ENCODE results near the gene POU2AF1.

Gene POU2AF1

DNA sequence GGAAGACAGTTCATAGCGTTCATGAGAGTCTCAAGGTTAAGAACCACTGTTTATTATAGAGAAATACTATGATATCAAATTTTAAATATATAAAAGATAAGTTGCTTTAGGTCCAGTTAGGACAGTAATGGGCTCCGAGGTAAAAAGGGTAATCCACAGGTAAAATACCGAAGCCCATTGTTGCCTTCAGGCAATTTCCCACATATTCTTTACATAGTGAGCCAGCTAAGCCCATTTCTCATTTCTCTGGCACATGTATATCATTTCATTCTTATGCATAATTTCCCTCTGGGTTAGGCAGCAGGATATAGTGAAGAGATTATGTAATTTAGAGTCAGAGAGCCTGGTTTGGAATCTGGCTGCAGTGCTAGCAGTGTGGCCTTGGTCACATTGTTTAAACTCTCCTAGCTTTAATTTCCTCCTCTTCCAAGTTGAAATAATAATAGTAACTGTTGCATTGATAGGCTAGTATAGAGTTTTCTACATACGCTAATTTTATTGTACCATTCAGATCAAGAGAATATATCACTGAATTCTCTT lies 7.6 kb upstream of the POU2AF1 start:
- DNase-seq (ENCODE audit: low read depth), result no peak

DNA sequence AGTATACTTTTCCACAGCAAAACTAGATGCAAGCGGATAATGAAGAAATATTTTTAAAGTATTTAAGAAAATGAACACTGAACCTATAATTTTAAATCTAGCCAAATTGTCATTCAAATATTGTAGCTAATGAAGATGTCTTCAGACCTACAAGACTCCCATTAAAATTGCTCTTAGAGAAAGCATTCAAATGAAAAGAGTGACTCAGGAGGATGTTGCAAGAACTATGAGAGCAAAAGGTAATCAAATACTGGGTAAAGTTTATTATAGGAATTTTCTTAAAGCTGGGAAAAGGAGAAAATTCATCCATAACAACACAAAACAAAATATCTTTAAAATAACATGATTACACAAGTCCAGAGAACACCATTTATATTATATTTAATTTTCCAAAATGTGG lies 5.4 kb upstream of the POU2AF1 start:
- DNase-seq (ENCODE audit: low read depth), result no peak

DNA sequence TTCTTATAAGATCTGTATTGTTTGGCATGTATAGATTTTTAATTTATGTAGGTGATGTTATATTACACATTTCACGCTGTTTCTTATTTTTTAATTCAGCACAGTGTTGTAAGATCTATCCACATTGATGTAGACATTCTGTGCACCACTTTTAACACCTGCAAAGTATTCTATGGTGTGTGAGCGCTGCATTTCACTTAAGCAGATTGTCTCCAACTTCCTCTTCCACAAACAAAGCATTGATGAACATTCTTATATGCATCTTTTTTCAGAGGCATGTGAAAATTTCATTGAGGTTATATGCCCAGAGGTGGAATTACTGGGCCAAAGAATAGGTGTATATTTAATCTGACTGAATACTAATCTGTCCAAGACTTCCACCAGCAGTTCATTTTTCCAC lies 3.4 kb upstream of the POU2AF1 start:
- no peak for DNase-seq (ENCODE audit: low read depth)

DNA sequence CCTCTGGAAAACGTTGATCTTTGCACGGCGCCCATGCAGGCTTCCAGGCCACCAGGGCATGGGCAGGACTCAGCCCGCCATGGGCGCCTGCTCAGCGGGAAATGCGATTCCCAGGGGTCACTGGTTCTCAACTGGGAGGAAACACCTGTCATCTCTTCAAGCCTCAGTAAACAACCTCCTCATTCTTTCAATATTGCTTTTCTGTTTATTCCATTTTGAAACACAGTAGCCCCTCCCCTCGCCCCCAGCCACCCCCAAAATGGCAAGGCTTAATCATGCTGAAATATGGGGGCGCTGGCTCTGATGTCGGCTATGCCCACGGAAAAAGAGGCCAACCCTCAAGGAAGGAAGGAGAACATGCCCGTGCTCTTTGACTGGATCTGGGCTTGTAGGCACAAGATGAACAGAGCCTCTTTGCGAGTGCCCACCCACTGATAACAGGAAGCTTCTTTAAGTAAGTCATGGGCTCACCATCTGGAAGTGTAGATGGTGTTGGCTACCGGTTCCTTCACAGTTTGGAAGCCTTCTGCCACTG lies 594 bp upstream of the POU2AF1 start:
- no peak for DNase-seq (ENCODE audit: low read depth)

DNA sequence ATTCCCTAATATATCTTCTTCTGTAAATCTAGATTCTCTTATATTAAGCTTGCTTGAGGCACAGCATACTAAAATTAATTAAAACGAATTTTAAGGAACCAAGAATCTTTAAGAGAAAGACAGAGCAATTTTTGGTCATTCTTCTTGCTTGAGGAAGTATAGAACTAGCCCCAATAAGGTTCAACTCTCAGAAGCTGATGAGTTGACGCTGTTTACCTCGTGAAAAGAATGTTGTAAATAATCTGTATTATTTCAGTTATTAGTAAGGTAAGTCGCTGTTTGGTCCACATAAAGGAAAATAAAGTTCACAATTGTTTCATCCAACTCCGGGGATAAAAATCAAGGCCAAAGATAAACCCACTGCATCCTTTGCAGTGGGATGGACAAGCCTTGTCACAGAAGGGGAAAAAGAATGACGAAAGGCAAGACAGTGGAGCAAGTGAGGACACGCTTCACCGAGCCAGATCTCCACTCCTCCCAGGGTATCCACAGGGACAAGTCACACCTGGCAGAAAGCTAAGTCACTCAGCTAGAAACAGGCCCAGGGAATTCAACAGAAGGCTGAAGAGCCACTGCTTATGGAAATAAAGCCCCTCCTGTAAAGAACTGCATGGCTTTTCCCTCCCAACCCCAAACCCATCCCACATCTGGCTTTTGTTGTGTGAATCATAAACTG lies 752 bp downstream of the POU2AF1 start:
- DNase-seq (ENCODE audit: low read depth), result no peak

DNA sequence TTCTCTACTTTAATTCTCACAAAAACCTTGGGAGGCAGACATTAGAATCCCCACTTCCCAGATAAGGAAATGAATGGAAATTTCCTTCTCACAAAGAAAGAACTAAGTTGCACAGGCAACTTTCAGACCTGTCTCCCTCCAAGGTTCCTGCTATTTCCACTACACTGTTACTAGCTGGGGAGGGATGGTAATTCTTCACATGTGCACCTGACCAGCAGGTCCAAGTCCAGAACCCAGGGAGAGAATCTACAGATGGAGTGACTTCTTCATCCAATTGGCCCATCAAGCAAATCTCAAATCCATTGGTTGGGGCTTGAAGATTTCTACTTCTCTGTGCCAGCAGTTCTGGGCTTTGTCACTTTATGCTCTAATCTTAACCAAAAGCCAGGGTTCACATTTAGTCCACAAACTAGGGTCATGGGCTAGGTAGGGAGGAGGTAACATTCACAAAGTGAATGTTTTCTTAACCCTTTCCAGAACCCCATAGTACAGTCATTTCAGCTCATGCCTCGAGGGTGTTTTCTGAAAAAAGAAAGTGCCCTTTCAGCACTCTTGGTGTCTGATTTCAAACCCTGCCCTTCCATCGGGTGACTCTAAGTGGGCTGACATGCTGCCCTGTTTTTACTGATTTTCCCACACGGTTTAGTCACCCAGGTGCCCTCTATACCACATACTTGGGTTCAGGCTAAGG lies 2.7 kb downstream of the POU2AF1 start:
- no peak for DNase-seq (ENCODE audit: low read depth)

DNA sequence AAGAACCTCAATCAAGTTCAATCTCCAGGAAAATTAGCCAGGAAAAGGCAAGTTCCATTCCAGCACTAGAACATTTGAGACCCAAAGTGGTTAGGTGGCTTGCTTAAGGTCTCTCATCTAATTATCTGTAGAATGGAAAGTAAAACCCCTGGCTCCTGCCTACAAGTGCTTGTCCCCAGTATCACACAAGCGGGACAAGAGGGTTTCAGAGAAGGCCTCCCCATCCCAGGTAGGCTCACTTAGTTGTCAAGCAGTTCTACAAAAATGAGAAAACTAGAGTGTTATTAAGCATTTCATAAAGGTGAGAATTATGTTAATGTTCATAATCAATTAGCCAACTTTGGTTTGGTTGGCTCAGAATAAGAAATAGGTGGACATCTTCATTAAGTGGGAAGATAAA lies 5.5 kb downstream of the POU2AF1 start:
- no peak for DNase-seq (ENCODE audit: low read depth)

DNA sequence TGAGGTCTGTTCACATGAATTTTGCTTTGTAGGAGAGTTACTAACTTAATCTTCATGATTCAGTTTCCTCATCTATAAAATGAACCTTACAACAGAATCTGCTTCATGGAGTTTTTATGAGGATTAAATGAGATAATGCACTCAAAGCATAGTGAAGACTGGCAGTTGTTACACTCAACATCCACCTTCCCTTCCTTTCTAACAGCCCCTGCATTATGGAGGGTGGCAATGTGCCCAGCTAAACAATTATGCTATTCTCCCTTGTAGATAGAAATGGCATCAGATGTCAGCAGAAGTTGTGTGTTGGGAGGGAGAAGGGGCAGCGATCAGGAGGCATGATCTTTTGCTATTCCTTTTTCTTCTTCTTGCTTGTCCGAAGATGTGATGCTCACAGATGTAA lies 6.5 kb downstream of the POU2AF1 start:
- DNase-seq (ENCODE audit: low read depth), result no peak

DNA sequence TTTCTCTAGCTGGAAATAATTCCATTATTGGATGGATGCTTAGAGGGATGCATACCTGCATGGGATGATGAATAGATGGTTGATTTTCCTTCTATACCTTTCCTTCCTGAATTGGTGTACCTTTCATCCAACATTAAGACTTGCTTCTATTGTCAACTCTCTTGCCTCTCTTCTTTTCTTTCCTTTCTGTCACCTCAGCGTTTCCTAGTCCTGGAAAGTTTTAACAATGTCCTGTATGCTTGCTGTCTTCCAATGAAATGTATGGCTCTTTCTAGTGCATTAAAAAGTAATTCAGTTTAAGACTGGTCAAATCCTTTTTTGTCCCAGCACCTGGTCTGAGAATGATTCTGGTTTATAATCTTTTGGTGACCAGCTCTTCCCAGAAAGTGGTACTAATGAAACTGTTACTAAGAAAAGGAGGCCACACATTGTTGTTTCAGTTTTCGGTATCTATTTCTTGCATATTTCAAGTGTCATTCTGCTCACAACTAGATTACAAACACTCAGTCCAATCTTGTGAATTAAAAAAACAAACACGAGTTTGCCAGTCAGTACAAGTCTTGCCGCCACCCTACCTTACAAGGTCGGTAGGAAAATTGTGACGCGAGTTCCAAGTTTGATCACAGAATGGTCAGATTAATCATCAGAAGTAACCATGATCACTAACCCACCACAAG lies 8.0 kb downstream of the POU2AF1 start:
- DNase-seq (ENCODE audit: low read depth), result no peak

DNA sequence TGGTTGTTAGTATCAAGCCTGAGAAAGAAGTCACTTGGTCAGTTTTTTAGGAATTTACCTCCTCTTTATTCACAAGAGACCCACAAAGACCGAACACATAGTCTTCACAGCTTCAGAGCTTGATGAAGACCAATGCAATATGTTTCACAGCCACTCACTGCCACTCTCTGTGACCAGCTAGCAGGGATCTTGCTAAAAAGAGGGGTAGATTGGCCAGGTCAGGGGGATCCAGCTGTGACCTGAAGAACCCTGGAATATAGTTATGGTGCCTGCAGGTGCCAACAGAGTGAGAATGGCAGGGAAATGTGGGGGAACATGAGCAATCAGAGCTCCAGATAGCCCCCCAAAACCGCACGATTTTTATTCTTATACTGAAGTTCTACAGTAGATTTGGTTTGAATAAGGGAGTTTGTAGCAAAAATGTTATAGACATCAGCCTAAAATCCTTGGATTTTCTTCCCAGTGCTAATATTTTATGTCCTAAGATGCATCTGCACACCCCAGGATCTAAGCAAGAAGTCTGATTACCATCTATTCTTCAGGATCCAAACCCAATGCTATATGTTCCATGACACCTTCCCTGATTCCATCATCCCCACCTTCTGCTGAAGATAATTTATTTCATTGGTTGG lies 8.7 kb downstream of the POU2AF1 start:
- no peak for DNase-seq (ENCODE audit: low read depth)

DNA sequence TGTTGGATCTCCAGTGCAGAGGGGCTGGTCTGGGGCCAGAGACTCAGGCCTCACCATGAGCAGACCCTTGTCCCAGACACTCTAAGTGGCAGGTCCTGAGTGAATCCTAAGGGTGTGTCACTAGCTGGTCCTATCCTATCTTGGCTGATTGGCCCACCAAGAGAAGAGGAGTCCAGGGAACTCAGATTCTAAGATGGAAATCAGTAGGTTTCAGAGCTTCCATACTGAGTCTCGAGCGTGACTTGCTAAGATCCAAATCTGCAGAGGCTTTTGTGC lies 10.9 kb downstream of the POU2AF1 start:
- no peak for DNase-seq (ENCODE audit: low read depth)

DNA sequence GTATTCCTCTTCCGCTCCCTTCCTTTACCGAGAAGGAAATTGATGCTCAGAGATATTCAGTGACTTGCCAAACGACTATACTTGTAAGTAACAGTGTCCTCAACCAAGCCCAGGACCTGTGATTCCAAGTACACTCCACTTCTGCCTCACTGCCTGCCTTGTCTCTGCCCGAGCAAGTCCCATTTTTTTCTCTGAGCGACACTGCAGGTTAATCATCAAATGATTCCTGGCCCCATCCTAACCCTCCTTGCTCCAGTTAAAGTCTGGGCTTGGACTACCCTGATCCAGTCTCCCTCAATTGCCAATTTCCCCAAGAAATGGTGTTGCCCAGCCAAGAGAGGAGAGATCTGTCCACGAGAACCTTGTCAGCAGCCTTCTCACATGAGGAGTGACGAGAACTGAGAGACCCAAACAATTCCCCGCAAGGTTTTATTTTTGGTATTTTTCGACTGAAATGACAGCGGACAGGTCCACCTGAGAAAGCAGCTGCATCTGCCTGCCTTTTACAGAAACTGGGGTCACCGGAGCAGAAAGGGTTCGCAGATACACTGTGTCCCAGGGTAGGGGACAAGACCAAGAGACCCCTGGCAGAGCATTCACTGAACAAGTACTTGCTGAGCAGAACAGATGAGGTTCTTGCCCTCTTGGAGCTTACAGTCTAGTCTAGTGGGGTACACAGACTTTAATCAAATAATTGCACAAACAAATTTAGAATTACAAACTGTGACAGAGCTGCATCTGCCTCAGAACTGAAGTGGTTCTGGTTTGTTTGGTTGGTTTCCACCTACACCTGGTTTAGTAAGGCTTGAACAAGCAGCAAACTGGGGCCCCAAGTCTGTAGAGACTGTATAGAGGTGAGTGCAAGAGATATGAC lies 11.4 kb downstream of the POU2AF1 start:
- DNase-seq (ENCODE audit: low read depth), result no peak

DNA sequence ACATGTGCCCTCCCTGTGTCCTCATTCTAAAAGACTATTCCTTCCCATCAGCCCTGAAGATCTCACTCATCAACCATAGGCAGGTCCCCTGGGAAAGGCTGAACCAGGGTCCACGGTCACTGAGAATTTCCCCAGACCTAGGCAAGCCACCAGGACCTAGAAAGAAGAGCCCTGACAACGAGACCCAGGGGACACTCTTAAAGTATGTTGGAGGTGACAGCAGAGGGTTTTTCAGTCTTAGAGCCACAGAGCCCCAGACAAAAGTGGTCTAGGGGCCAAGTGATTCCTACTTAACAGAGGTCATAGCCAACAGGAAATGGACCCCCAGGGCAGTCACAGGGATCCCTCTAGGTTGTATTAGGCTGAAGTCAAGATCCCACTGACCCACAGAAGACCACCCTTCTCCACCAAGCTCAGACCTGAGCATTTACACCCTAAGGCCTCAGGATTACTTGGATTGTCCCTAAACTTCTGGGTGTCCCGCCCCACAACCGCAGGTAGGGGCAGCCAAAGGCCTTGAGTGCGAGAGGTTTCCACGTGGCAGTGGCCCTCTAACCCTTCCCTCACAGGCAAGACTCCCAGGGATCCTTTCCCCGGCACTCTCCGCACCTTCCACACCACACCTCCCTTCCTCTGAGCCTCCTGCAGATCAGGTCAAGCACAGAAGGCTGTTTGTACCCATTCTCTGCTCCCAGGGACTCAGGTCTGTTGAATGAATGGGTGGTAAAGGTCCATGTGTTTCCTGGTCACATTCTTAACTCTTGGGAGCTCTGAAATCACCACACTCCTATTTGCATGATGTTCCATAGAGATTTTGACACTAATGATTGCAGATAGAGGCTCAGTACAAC lies 12.3 kb downstream of the POU2AF1 start:
- DNase-seq (ENCODE audit: low read depth), result no peak

DNA sequence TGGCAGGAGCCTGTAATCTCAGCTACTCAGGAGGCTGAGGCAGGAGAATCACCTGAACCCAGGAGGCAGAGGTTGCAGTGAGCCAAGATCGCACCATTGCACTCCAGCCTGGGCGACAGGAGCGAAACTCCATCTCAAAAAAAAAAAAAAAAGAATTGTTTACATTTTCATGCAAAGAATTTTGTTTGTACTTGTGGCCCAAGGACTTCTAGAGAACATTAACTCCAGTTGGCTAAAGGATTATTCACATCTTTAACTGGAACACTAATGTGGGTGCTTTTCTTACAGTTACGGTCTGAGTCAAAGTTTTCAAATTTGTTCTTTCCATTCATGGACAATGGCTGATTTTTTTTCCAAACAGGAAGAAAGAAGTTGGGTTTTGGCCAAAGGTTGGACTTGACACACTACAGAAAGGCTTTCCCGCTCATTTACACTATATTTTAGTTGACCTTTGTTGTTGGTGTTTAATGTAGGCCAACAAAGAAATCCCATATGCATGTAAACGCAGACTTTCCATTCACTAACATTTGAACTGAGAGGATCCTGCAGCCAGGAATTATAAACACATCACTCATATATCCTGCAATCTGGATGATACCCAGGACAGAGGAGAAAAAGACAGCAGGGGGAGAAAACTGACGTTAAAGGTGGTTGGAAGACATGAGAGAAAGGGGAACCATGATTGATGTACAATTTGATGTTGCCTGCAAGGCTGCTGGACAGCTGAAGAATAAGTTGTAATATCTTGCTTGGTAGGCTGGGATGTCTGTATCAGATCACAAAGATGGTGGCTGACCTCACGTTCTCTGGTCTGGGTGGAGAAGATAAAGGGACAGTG lies 13.1 kb downstream of the POU2AF1 start:
- no peak for DNase-seq (ENCODE audit: low read depth)

DNA sequence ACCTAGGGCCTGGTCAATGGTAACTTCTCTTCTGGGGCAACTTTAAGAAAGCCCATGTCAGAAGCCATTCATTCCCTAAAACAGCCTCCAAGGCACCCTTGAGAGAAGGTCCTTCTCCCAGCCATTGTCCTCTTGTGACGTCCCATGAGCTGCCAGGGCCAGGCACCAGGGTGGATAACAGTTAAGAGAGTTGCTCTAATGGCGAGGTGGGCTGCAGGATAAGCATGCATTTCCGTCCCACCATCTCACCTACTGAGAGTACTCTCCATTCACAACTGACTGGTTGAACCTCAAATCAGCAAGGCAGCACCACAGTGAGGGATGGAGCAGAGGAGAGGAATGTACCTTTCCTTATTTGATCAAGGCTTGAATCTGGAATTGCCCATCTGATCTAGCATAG lies 14.6 kb downstream of the POU2AF1 start:
- no peak for DNase-seq (ENCODE audit: low read depth)

DNA sequence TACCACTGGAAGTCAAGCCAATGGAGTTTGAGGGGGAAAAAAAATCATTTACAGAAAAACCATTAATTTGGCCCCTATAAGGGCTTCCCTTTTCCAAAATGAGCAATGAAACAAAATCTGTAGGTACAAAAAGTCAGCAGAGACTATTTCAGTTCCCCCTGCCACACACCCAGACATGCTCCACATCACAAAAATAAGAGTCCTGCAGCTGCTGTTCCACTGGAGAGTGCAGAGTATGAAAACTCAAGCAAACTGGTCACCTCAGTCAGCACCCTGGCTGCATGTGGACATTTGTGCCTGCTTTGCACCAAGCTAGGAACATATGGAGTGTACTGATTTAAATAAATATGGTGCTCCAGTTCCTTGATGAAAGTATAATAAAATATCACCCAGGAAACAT lies 15.1 kb downstream of the POU2AF1 start:
- DNase-seq (ENCODE audit: low read depth), result no peak

DNA sequence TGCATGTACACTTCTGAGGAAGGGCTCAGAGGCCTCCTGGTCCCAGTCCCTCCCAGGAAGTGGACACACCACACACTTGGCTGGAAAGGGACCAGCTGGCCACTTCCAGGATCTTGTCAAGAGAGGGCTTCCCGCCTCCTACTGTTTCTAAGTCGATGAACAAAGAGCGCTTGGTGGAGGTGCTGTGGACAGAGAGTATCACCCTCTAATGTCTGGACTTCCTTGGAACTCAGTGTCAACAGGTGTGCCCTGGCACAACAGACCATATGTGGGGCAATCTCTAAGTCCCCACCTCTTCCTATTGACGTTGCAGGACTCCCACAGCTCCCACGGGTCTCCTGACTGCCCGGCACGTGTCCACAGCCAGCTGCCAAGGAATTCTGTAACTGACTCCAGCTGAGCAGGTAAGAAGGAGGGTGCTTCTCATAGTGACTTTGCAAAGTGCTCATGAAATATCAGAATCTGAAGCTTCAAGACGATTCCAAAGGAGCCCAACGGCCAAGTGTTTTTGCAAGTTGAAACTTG lies 16.1 kb downstream of the POU2AF1 start:
- DNase-seq (ENCODE audit: low read depth), result no peak

DNA sequence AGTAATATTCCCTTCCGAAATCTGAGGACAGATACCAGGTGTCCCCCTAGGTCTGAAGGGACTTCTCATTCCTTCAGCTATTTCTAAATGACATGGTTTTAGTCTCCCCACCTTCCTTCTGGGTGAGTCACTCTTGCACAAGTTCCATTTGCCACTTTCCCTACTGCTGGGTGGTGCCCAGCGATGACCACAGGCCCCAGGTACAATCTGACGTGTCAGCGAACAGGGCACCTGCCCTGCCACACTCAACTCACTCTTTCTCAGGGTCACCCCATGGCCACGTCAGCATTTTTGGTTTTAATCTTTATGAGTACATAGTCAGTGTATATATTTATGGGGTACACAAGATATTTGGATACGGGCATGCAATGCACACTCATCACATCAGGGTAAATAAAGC lies 17.2 kb downstream of the POU2AF1 start:
- no peak for DNase-seq (ENCODE audit: low read depth)

DNA sequence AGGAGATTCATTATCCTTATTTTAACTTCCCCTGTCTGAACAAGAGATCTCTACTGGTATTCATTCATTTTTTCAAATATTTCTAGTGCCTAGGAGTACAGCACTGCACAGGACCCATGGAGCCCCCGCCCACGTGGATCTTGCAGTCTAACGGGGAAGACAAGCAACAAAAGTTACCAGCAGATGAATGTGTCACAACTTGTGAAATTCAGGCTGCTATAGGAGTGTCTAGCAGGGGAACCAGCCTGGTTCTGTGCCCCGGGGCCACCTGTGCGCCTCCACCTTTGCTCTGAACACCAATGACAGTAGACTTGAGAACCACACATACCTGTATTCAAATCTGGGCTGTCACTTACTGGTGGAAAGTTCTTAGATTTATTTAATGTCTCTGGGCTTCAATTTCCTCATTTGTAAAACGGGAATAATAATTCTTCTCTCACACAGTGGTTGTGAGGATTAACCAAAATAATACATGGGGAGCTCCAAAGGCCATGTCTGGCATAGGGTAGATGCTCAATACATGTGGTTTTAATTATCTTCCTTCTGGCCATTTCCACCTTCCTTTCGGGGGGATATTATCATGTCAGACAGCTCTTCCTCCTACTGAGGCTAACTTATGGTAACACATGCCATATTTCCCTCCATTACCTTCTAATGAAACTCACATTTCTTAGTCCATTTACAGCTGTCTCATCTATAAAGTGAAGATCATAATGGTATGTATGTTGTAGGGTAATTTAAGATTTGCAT lies 17.8 kb downstream of the POU2AF1 start:
- DNase-seq (ENCODE audit: low read depth), result no peak

Measured in stimulated activated CD8-positive, alpha-beta memory T cell treated with anti-CD3 and anti-CD28 coated beads, Interleukin-15, amount 100 ng/mL, for 24 hours (primary cell).